ENCODE data around the gene SRL.
"Not testable (repeated sequence)": the region's sequence is repeated elsewhere in the genome, so short reads cannot be mapped to it uniquely, and the experiment has no call there.

SRL gene

DNA sequence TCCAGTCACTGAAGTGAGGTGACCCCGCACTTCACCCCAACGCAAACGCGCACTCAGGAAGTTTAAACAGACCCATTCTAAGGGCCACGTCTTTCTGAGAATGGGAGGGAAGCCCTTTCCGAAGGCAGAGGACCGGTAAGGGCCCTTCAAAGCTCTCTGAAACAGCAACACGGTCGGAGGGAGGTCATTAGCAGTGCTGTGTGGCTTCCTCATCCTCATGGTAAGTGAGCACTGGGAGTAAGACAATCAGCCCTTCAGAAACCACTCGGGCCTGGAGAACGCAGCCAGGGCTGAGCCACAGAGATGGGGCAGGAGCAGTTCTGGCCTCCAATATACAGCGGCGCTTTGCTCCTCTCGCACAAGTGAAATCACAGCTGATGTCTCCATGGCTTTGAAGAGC lies 23.7 kb downstream of the SRL start:
- Mint-ChIP-seq H3K36me3 (no peaks in the 10 kb centered on the region), H3K4me1 (no peaks in the 10 kb centered on the region), H3K4me3 (no peak overlapping the region), H3K27ac (no peak overlapping the region), H3K9me3 (no peaks in the 10 kb centered on the region)
- DNase-seq (ENCODE audit: low spot score in 2 of 2) (no peak), ATAC-seq (no peak)

DNA sequence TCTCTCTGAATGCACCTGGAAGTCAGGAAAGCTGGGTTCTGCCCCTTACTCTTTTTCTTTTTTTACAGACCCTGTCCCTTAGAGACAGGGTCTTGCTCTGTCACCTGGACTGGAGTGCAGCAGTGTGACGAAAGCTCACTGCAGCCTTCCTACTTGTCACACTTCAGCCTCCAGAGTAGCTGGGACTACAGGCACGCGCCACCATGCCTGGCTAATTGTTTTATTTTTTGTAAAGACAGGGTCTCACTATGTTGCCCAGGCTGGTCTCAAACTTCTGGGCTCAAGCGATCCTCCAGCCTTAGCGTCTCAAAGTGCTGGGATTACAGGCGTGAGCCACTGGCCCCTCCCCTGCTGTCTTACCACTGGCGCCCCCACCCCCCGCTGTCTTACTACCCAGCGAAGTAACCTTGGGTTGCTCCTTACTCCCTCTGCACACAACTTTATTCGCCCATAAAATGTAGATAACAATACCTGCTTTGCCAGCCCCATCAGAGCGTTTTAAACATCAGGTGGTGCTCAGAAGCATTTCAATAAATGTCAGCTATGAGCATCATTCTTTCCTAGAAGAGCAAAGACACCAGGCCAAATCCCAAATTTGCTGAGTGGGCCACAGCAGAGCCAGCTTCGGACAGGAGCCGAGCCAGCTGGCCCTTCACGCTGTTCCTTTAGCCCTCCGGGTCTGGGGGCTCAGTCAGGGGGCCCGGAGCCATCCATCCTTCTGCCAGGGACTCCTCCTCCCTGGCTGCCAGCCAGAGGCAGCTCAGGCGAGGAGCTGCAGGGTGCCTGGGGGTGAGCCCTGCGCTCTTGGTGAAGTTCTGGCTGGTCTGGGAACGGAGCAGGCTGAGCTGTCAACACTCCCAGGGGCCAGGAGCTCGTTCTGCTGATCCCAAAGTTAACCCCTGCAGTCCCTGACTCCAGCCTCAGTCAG lies 24.4 kb downstream of the SRL start:
- DNase-seq (ENCODE audit: low spot score in 2 of 2) (no peak), ATAC-seq (no peak)
- Mint-ChIP-seq H3K4me3 (no peak overlapping the region), H3K36me3 (no peaks in the 10 kb centered on the region), H3K4me1 (no peaks in the 10 kb centered on the region), H3K9me3 (no peaks in the 10 kb centered on the region), H3K27ac (no peak overlapping the region)

DNA sequence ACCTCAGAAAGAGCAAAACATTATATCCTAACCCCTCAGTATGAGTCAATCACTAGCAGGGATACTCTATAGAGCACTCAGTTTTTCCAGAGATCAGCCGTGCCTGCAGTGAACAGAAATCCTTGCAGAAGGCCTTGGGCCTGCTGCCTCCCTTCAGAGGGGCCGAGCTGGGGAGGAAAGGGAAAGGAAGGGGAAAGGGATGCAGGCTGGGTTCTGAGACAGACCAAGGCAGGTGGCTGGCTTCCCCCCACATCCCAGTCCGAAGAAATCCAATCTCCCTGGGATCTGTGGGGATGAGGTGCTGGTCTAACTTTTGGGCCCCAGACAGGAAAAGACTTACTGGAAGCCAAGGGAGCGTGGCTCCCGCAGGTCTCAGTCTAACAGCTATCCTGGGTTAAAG lies 25.3 kb downstream of the SRL start:
- ATAC-seq (no peak), DNase-seq (ENCODE audit: low spot score in 2 of 2) (no peak)
- no peak overlapping the region for H3K4me3 Mint-ChIP-seq
- no peaks in the 10 kb centered on the region for H3K4me1 Mint-ChIP-seq
- H3K9me3 Mint-ChIP-seq: no peaks in the 10 kb centered on the region
- no peak overlapping the region for H3K27ac Mint-ChIP-seq
- no peaks in the 10 kb centered on the region for H3K36me3 Mint-ChIP-seq

DNA sequence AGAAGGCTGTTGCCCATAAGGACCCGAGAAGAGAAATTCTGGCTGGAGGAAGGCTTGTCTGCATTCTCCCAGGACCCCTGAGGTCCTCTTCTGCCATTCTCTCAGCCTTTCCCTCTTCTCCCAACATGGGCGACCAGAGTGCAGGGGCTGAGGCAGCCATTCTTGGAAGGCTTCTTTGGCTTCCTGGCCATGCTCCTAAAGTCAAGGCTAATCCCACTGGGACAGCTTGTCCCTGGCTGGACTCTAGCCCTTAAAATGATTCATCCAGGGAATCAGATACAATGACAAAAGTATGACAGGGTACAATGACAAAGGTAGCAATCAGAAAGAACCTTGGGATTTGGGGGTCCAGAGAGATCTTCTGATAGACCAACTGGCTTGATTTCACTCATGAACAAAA lies 26.8 kb downstream of the SRL start:
- no peaks in the 10 kb centered on the region for H3K9me3 Mint-ChIP-seq
- DNase-seq (ENCODE audit: low spot score in 2 of 2): no peak
- H3K4me3 Mint-ChIP-seq: no peak overlapping the region
- ATAC-seq: no peak
- no peaks in the 10 kb centered on the region for H3K4me1 Mint-ChIP-seq
- no peak overlapping the region for H3K27ac Mint-ChIP-seq
- H3K36me3 Mint-ChIP-seq: no peaks in the 10 kb centered on the region

DNA sequence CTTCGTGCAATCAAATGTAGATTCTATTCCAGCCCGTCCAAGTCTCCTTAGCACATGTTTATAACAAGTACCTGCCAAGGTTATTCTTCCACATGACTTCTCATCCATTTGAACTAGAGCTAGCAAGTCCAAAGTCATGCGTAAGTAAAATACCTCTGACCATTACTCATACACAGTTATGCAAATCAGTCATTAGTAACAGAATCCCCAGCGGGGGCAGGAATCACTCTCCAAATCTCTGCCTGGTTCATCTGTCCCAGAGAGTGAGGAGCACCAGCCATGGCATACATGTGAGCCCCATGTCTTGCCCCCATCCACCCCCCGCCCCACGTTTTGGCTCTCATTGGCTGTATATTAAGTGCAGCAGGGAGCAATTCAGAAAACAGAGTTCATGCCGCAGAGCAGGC lies 27.7 kb downstream of the SRL start:
- Mint-ChIP-seq H3K36me3 (no peaks in the 10 kb centered on the region), H3K4me1 (no peaks in the 10 kb centered on the region), H3K9me3 (no peaks in the 10 kb centered on the region), H3K27ac (no peak overlapping the region), H3K4me3 (no peak overlapping the region)
- DNase-seq (ENCODE audit: low spot score in 2 of 2): no peak
- no peak for ATAC-seq

DNA sequence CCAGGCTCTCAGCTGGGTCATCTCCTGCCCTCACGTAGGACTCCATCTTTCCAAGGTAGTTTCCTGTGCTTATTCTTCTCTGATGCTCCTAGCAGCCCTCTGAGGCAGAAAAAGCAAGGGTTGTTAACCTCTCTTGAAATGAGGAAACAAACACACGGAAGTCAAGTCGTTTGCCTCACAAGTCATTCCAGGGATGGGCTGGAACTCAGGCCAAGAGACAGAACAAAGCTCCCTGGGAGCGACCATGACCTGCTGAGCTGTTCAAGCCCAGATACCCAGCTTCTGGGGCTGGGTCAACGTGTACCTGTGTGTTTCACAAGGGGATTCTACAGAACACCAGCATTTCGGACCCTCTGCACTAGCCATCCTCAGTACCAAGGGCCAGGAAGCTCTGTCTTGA lies 28.1 kb downstream of the SRL start:
- no peak overlapping the region for H3K4me3 Mint-ChIP-seq
- no peaks in the 10 kb centered on the region for H3K36me3 Mint-ChIP-seq
- H3K9me3 Mint-ChIP-seq: no peaks in the 10 kb centered on the region
- no peak for ATAC-seq
- H3K27ac Mint-ChIP-seq: no peak overlapping the region
- DNase-seq (ENCODE audit: low spot score in 2 of 2): no peak
- H3K4me1 Mint-ChIP-seq: no peaks in the 10 kb centered on the region

DNA sequence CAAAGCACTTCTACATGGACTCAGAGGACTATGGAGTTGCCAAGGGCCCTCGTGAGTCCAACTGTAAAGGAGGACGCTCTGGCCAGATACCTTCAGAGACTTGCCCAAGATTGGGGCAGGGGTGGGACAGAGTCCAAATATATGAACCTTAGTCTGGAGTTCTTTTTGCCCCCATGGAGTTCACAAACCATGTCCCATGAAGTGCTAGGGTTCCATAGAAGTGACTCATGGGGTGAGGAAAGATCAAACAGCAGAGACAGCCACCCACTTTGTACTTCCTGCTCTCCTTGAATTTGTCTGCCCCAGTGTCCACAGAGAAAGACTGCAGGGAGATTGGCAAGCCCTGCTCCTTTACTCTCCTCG lies 29.0 kb downstream of the SRL start:
- ATAC-seq: no peak
- Mint-ChIP-seq H3K4me3 (no peak overlapping the region), H3K27ac (no peak overlapping the region), H3K36me3 (no peaks in the 10 kb centered on the region), H3K9me3 (no peaks in the 10 kb centered on the region), H3K4me1 (no peaks in the 10 kb centered on the region)
- DNase-seq (ENCODE audit: low spot score in 2 of 2): no peak

DNA sequence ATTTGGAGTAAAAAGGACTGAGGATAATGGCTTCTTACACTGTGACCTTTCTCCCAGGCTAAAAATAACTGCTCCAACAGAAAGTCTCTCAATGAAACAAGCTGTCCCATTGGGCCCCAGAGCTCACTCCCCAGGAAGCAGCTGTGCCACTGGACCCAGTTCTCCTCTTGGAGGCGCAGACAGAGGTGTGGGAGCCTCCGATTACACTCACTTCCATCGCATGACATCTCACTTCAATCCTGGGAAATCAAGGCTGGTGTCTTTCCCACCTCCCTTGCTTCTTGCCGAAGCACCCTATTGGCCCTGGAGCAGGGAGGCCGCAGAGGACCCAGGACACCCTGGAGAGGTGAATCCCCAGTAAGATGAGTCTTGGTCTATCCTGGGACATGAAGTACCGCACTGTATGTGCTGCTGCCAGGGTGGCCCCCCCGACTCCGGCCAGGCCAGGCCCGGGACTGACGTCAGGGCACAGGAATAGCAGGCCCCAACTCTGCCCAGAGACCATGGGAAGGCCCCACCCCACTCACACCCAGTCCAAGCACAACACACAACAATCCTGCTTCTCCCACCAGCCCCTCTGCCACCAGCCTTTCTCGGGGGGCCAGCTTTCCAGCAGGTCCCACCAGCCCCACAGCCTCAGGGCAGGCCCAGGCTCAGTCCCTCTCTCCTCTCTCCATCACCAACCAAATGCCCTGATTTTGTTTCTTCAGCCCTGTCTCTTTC lies 29.5 kb downstream of the SRL start:
- Mint-ChIP-seq H3K4me1 (peaks cover 4% of the 10 kb centered on the region), H3K36me3 (no peaks in the 10 kb centered on the region), H3K4me3 (no peak overlapping the region), H3K27ac (no peak overlapping the region), H3K9me3 (no peaks in the 10 kb centered on the region)
- ATAC-seq (no peak), DNase-seq (ENCODE audit: low spot score in 2 of 2) (no peak)

DNA sequence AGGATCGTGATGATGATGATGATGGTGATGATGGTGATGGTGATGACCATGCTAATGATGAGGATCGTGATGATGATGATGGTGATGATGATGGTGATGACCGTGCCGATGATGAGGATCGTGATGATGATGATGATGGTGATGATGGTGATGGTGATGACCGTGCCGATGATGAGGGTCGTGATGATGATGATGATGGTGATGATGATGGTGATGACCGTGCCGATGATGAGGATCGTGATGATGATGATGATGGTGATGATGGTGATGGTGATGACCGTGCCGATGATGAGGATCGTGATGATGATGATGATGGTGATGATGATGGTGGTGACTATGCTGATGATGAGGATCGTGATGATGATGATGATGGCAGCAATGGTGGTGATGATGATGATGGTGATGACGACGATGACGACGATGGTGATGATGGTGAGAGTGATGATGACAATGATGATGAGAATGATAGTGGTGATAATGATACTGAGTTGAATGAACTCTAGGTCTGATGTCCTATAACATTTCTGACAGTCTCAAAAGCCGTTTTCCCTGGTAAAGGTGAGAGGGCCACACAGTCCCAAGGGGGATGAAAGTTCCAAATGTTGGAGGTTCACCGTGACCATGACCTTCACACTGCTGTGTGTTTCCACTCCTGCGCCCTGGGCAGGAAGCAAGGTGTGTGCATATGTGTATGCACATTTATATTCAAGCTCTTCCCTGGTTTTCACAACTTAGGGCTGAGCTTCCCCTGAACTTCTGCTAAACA lies 30.3 kb downstream of the SRL start:
- not testable (repeated sequence) for H3K27ac Mint-ChIP-seq; DNase-seq (ENCODE audit: low spot score in 2 of 2); H3K36me3 Mint-ChIP-seq; ATAC-seq; H3K4me3 Mint-ChIP-seq; H3K9me3 Mint-ChIP-seq
- H3K4me1 Mint-ChIP-seq: peaks cover 12% of the 10 kb centered on the region

DNA sequence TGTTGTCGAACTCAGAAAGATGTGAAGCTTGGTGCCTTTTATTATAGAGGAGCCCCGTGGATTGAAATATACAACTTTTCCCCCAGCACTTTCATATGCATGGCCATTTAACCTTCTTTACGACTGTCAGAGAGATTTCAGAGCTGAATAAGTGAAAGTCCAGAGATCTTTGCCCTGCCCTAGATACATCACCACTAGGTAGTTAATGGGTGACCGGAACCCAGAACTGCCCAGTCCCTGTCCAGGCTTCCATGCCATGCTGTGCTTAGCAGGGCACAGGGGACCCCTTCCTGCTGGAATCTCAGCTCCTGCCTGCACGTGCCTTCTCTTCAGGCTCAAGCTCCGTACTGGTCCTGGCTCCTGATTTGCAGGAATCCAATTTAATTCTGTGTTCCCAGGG lies 32.2 kb downstream of the SRL start:
- no peak overlapping the region for H3K27ac Mint-ChIP-seq
- no peak overlapping the region for H3K4me3 Mint-ChIP-seq
- H3K36me3 Mint-ChIP-seq: no peaks in the 10 kb centered on the region
- no peaks in the 10 kb centered on the region for H3K9me3 Mint-ChIP-seq
- DNase-seq (ENCODE audit: low spot score in 2 of 2) (no peak), ATAC-seq (no peak)
- H3K4me1 Mint-ChIP-seq: peaks cover 14% of the 10 kb centered on the region

DNA sequence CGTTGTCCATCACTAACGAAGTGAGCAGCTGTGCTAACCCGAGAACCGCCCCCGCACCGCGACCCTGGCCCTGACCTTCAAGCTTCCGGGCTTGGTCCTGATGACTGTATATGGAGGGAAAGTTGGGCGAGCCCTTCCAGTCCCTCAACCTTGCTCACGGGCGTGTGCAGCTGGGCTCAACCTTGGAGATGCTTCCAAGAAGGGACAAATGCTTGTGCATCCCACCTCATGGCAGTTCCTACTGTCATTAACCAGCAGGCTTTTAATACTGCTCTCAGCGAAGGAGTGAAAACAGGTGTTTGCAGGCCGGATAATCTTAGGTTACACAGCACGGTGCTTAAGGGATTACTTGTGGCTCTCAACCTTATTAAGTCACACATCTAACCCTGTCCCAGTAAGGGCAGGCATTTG lies 33.5 kb downstream of the SRL start:
- peaks cover 14% of the 10 kb centered on the region for H3K4me1 Mint-ChIP-seq
- no peak for ATAC-seq
- H3K9me3 Mint-ChIP-seq: no peaks in the 10 kb centered on the region
- no peak for DNase-seq (ENCODE audit: low spot score in 2 of 2)
- H3K27ac Mint-ChIP-seq: no peak overlapping the region
- H3K36me3 Mint-ChIP-seq: no peaks in the 10 kb centered on the region
- no peak overlapping the region for H3K4me3 Mint-ChIP-seq

DNA sequence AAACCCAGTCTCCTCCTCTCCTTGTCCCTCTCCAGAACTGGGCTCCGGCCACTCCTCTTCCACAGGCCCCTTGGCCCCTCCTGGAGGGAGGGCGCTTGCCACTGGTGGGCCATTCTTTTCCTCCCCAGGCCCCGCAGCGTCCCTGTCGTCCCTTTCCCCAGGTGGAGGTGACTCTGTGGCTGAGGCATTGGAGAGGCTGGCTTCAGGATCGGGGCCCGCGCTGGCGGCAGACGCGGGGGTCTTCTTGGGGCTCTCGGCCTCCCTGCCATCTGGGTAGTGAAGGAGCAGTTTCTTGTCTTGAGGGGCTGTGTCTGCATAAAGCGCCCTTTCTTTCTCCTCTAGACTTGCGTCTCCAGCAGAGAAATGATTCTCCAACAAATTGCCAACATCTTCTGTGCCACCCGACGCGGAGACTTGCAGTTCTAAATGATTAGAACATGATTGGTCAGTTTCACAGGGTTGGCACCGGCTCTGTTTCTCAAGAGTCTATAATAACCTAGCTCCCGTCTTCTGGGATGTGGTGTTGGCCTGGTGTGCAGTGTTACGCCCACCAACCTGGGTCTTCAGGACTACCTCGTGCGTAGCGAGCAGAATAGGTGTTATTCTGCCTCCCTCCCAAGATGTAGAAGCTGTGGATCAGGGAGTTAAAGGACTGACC lies 34.1 kb downstream of the SRL start:
- H3K27ac Mint-ChIP-seq: peak overlapping the region; percentile 29
- no peak overlapping the region for H3K4me3 Mint-ChIP-seq
- H3K4me1 Mint-ChIP-seq: peaks cover 14% of the 10 kb centered on the region
- no peaks in the 10 kb centered on the region for H3K36me3 Mint-ChIP-seq
- DNase-seq (ENCODE audit: low spot score in 2 of 2): no peak
- no peak for ATAC-seq
- no peaks in the 10 kb centered on the region for H3K9me3 Mint-ChIP-seq

DNA sequence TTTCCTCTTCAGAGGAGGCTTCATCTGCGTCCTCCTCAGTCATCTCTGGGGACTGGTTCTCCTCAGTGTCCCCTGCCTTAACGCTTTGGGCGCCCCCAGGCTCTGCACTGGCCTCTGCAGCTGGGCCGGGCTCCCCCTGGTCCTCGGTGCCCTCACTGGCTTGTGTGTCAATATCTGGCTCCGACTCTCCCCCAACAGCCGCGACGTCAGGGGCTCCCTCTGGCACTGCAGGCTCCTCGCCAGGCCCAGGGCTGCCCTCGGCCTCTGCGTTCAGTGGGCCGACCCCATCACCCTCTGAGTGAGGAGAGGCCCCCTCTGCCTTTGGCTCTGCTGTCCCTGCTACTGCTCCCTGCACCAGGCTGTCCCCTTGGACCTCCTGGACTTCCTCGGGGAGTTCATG lies 34.7 kb downstream of the SRL start:
- no peaks in the 10 kb centered on the region for H3K36me3 Mint-ChIP-seq
- ATAC-seq (no peak), DNase-seq (ENCODE audit: low spot score in 2 of 2) (no peak)
- peak overlapping the region; percentile 68 for H3K27ac Mint-ChIP-seq
- H3K9me3 Mint-ChIP-seq: no peaks in the 10 kb centered on the region
- peak overlapping the region; percentile 37 for H3K4me3 Mint-ChIP-seq
- H3K4me1 Mint-ChIP-seq: peaks cover 14% of the 10 kb centered on the region

DNA sequence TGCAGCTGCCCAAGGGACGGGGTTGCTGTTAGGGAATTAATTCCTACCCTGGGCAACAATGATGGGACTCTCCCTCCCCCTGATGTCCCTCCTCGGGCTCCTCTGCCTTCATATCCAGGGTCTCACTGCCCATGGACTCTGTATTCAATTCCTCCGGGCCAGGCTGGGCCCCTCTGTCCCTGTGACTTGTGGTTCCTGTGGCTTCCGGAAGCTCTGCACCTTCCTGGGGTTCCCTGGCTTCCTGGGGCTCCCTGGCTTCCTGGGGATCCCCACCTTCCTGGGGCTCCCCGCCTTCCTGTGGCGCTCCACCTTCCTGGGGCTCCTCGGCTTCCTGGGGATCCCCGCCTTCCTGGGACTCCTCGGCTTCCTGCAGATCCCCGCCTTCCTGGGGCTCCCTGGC lies 35.2 kb downstream of the SRL start:
- Mint-ChIP-seq H3K27ac (peak overlapping the region; percentile 68), H3K4me1 (peaks cover 14% of the 10 kb centered on the region), H3K36me3 (no peaks in the 10 kb centered on the region), H3K9me3 (no peaks in the 10 kb centered on the region), H3K4me3 (peak overlapping the region; percentile 37)
- ATAC-seq (no peak), DNase-seq (ENCODE audit: low spot score in 2 of 2) (no peak)

DNA sequence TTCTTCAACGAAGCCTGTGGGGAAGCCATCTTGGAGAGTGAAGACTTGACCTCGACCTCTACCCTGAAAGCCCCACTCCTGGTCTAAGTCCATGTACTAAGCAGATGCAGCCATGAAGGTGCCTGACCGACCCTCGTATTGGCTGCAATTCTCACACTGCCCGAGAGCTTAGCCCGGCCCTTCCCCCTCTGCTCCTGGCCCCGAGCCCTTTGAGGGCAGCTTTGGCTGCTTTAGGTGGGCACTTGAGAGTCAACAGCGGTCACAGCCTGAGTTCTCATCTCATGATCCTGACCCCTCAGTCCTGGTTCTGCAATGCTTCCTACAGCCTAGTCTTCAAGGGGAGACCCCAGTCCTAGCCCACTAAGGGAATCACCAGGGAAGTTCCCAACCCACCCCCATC lies 35.9 kb downstream of the SRL start:
- Mint-ChIP-seq H3K36me3 (no peaks in the 10 kb centered on the region), H3K9me3 (no peaks in the 10 kb centered on the region), H3K4me3 (no peak overlapping the region), H3K27ac (no peak overlapping the region), H3K4me1 (peaks cover 14% of the 10 kb centered on the region)
- DNase-seq (ENCODE audit: low spot score in 2 of 2) (no peak), ATAC-seq (no peak)

Data from stimulated activated effector memory CD8-positive, alpha-beta T cell treated with anti-CD3 and anti-CD28 coated beads, Interleukin-12 subunit alpha, Interleukin-12 subunit beta, amount 100 ng/mL, for 72 hours (primary cell).